ENCODE data around the gene FBXW2. TPM values are rescaled to one million over a fixed set of nuclear protein-coding genes. Genes with fewer than 3 reads are reported as not detected.

Gene FBXW2
- total and polyA plus RNA-seq, 10 of the 15 experiments (the other 5 are each of a cell fraction or from before 2014, with no cell fraction given) = 2.9 to 56.9 (median 39.1) TPM

GRCh38 chr9:120714088-120714845 is 78.9 kb downstream of the FBXW2 start, which contains the start of gene MEGF9 (continued):
- TF ChIP-seq, protein P1, sequence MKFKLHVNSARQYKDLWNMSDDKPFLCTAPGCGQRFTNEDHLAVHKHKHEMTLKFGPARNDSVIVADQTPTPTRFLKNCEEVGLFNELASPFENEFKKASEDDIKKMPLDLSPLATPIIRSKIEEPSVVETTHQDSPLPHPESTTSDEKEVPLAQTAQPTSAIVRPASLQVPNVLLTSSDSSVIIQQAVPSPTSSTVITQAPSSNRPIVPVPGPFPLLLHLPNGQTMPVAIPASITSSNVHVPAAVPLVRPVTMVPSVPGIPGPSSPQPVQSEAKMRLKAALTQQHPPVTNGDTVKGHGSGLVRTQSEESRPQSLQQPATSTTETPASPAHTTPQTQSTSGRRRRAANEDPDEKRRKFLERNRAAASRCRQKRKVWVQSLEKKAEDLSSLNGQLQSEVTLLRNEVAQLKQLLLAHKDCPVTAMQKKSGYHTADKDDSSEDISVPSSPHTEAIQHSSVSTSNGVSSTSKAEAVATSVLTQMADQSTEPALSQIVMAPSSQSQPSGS (IDR thresholded peaks at IDR 0.05; ENCODE audit: low read length) = no peak
- TF ChIP-seq ASH2L (IDR thresholded peaks at IDR 0.05; ENCODE audit: borderline replicate concordance, low read depth) (no peak), BMI1 (IDR thresholded peaks at IDR 0.05; ENCODE audit: borderline replicate concordance) (no peak), SRF (IDR thresholded peaks at IDR 0.05; ENCODE audit: low read depth in 2 of 2, low read length in 2 of 2) (no peak), ZBTB11 (CRISPR knock-in tag; IDR thresholded peaks at IDR 0.05) (no peak), NR2F1 (conservative IDR thresholded peaks at IDR 0.05) (no peak), YY1 (IDR thresholded peaks at IDR 0.05; ENCODE audit: low read depth, low read length) (no peak; the same call in 1 of the 2 replicates), EZH2 (IDR thresholded peaks at IDR 0.05; ENCODE audit: borderline replicate concordance, control insufficient read depth, low read depth, low read length) (no peak), CBFB (IDR thresholded peaks at IDR 0.05; ENCODE audit: low read depth) (no peak), FOXK2 (IDR thresholded peaks at IDR 0.05) (no peak), TCF3 (IDR thresholded peaks at IDR 0.05; ENCODE audit: borderline replicate concordance, insufficient read depth, low read depth, low read length) (no peak), TBL1XR1 (IDR thresholded peaks at IDR 0.05; ENCODE audit: low read depth, low read length) (0 out of 2 replicates have a peak, but pooled peaks have one; percentile 27), MEF2A (IDR thresholded peaks at IDR 0.05; ENCODE audit: insufficient read depth, low read depth, low read length) (no peak), POLR2AphosphoS5 (IDR thresholded peaks at IDR 0.05; ENCODE audit: low read length) (peak; percentile 33; the same call in 1 of the 2 replicates), TAF1 (IDR thresholded peaks at IDR 0.05; ENCODE audit: borderline replicate concordance, low read depth, low read length) (peak; percentile 42; the same call in 1 of the 2 replicates), ZSCAN29 (IDR thresholded peaks at IDR 0.05) (no peak), NFYA (IDR thresholded peaks at IDR 0.05; ENCODE audit: borderline replicate concordance, low read depth, low read length) (peak; percentile 45; the same call in 1 of the 2 replicates), GATAD2B (conservative IDR thresholded peaks at IDR 0.05; ENCODE audit: low read depth) (peak; percentile 60; the same call in 1 of the 2 replicates), LARP7 (IDR thresholded peaks at IDR 0.05) (no peak), FOXM1 (IDR thresholded peaks at IDR 0.05; ENCODE audit: low read depth, low read length) (no peak), BHLHE40 (IDR thresholded peaks at IDR 0.05; ENCODE audit: borderline replicate concordance in 1 of 2, low read depth in 2 of 2, low read length in 1 of 2) (peak; percentile 58 to 83; a peak in 3 of 4 replicates), GABPA (IDR thresholded peaks at IDR 0.05; ENCODE audit: low read depth) (no peak)
- TF ChIP-seq, protein P2, sequence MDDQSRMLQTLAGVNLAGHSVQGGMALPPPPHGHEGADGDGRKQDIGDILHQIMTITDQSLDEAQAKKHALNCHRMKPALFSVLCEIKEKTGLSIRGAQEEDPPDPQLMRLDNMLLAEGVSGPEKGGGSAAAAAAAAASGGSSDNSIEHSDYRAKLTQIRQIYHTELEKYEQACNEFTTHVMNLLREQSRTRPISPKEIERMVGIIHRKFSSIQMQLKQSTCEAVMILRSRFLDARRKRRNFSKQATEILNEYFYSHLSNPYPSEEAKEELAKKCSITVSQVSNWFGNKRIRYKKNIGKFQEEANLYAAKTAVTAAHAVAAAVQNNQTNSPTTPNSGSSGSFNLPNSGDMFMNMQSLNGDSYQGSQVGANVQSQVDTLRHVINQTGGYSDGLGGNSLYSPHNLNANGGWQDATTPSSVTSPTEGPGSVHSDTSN (IDR thresholded peaks at IDR 0.05; ENCODE audit: insufficient replicate concordance, low read depth, low read length) = peak; percentile 97

Measured in GM12878 (cell line).